Fibroblast of lung (primary cell): ENCODE results near the gene F2RL3. TPM values are rescaled to one million over a fixed set of nuclear protein-coding genes. Genes with fewer than 3 reads are reported as not detected.

Experiments
- DNase-seq, 2 donors: peaks; one replicate each; pipeline versions ENCODE4 v3.0.0 to v3.0.0-alpha.2; 2010; ENCODE audit warnings: low read depth in 2 of 2
- H2AFZ ChIP-seq: 2 replicates; pipeline ENCODE4 v1.5.1; 2012; ENCODE audit warnings: low read length, control low read depth, inconsistent platforms
- H3K27ac ChIP-seq: 2 replicates; pipeline ENCODE4 v1.5.1; 2011; ENCODE audit warnings: low read length, control low read depth; ENCODE audit not compliant: insufficient read depth
- H3K27me3 ChIP-seq: 2 replicates; pipeline ENCODE4 v1.5.1; 2011; ENCODE audit warnings: mild to moderate bottlenecking, low read length; ENCODE audit not compliant: control insufficient read depth, insufficient read depth
- H3K36me3 ChIP-seq: 2 replicates; pipeline ENCODE4 v1.5.1; 2011; ENCODE audit warnings: low read length; ENCODE audit not compliant: control insufficient read depth, insufficient read depth
- H3K4me1 ChIP-seq: 2 replicates; pipeline ENCODE4 v1.5.1; 2011; ENCODE audit warnings: low read length; ENCODE audit not compliant: control insufficient read depth, insufficient read depth; ENCODE audit errors: extremely low read depth
- H3K4me2 ChIP-seq: 2 replicates; pipeline ENCODE4 v1.5.1; 2011; ENCODE audit warnings: low read length, control low read depth; ENCODE audit not compliant: insufficient read depth; ENCODE audit errors: extremely low read depth
- H3K4me3 ChIP-seq, 4 experiments: fragments of 200-600 bp in 1 of 4; sonication (generic) in 1 of 4; replicated peaks in 1 of 4; 2 replicates each; pipeline ENCODE4 v1.5.1; 2011 to 2016; ENCODE audit warnings: low read length in 4 of 4, low read depth in 3 of 4, mild to moderate bottlenecking in 3 of 4, control low read depth in 2 of 4, inconsistent platforms in 1 of 4, mixed read lengths in 1 of 4; ENCODE audit not compliant: insufficient read depth in 1 of 4; ENCODE audit errors: control extremely low read depth in 1 of 4
- H3K79me2 ChIP-seq: 2 replicates; pipeline ENCODE4 v1.5.1; 2012; ENCODE audit warnings: mild to moderate bottlenecking, low read length, inconsistent platforms; ENCODE audit not compliant: control insufficient read depth, insufficient read depth
- H3K9ac ChIP-seq: 2 replicates; pipeline ENCODE4 v1.5.1; 2011; ENCODE audit warnings: mild to moderate bottlenecking, low read length, control low read depth; ENCODE audit not compliant: insufficient read depth
- H3K9me3 ChIP-seq: 2 replicates; pipeline ENCODE4 v1.5.1; 2012; ENCODE audit warnings: low read depth, low read length; ENCODE audit not compliant: control insufficient read depth, insufficient read depth
- H4K20me1 ChIP-seq: 2 replicates; pipeline ENCODE4 v1.5.1; 2011; ENCODE audit warnings: low read length; ENCODE audit not compliant: control insufficient read depth, insufficient read depth; ENCODE audit errors: extremely low read depth
- CTCF ChIP-seq, 2 donors: IDR thresholded peaks in 1 of 2; conservative IDR thresholded peaks in 1 of 2; 1 replicate in 1 of 2; 2 replicates in 1 of 2; pipeline ENCODE4 v1.5.1; 2011 to 2012; ENCODE audit warnings: low read length in 2 of 2, control low read depth in 1 of 2, inconsistent platforms in 1 of 2, low read depth in 1 of 2, mild to moderate bottlenecking in 1 of 2
- EZH2 ChIP-seq: IDR thresholded peaks from 2 replicates; pipeline ENCODE4 v1.5.1; 2012; ENCODE audit warnings: low read length, control low read depth, mild to moderate bottlenecking; ENCODE audit errors: missing control alignments
- polyA plus RNA-seq, 2 donors: library from polyadenylated mRNA; depleted of rRNA in 1 of 2; stranded (reverse) in 1 of 2; unstranded in 1 of 2; fragments of >200 nt; gene quantifications; 2 replicates each; pipeline ENCODE4 v1.2.1, GENCODE V29; 2011 to 2012; ENCODE audit warnings: missing spikeins in 1 of 2
- total RNA-seq: library from RNA; depleted of rRNA; stranded (reverse); fragments of >200 nt; gene quantifications from 2 replicates; pipeline ENCODE4 v1.2.1, GENCODE V29; 2014

F2RL3 gene
- total and polyA plus RNA-seq, 2 donors (not counting 1 experiment from before 2014, with no cell fraction given): under 0.01 to 0.01 TPM

DNA sequence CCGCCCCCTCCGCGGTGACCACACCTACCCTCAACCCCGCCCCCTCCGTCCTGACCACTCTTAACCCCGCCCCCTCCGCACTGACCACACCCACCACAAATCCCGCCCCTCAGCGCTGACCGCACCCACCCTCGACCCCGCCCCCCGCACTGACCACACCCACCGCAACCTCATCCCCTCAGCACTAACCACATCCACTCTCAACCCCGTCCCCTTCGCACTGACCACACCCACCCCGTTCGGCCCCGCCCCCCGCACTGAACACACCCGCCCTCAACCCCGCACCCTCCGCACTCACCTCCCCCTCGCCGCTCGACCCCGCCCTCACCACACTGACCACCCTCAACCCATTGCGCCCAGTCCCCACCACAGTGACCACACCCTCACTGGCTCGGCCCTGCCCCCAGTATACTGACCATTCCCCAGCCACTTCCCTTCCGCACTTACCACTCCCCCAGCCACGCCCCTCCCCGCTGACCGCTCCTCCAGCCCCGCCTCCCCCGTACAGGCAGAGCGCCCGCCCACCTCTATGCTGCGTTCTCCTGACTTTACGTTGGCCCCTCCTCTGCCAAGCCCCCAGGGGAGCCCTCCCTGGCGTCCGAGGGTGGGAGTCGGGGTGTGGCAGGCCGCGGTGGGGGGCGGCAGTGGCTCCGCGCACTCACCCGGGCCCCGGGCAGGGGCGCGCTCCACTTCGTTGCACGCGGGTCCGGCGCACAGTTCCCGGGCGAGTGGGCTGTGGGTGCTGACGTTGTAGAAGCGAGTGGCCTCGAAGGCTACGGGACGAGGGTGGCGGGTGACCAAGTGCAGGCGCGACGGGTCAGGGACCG lies 8.4 kb downstream of the F2RL3 start:
- H3K9ac ChIP-seq: peak overlapping the region; percentile 26
- H3K79me2 ChIP-seq: no peaks in the 10 kb centered on the region
- TF ChIP-seq EZH2 (no peak), CTCF (conservative IDR thresholded peaks at IDR 0.05 in 1 of 2, IDR thresholded peaks at IDR 0.05 in 1 of 2; ENCODE audit: low read depth in 1 of 2, low read length in 2 of 2) (no peak)
- H4K20me1 ChIP-seq: no peaks in the 10 kb centered on the region
- no peaks in the 10 kb centered on the region for H3K4me1 ChIP-seq
- peaks cover 2% of the 10 kb centered on the region for H3K27me3 ChIP-seq
- peak overlapping the region; percentile 41 to 61 (median 48) for H3K4me3 ChIP-seq
- peak overlapping the region; percentile 72 for H3K4me2 ChIP-seq
- DNase-seq: peak; percentile 91 to 96
- H3K27ac ChIP-seq: peak overlapping the region; percentile 13
- no peaks in the 10 kb centered on the region for H3K9me3 ChIP-seq
- H3K36me3 ChIP-seq: no peaks in the 10 kb centered on the region
- peak overlapping the region; percentile 69 for H2AFZ ChIP-seq

DNA sequence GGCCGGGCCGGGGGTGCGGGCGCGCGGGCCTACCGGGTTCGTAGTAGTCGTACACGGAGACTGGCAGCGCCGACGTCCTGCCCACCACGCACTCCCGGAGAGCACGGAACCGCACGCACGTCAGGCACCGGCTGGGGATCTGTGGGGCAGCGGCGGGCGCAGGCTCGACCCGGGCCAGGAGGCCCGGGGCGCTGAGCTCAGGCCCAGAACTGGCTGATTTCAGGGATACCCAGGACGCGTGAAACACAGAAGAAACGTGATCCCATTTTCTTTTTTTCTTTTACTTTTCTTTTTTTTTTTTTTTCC lies 9.0 kb downstream of the F2RL3 start:
- no peaks in the 10 kb centered on the region for H4K20me1 ChIP-seq
- no peaks in the 10 kb centered on the region for H3K79me2 ChIP-seq
- peak in 1 of 2 donors; percentile 27 for DNase-seq
- peaks cover 2% of the 10 kb centered on the region for H3K27me3 ChIP-seq
- peak overlapping the region in 3 of 4 experiments; percentile 41 to 61 (median 55) for H3K4me3 ChIP-seq
- peak overlapping the region; percentile 26 for H3K9ac ChIP-seq
- no peaks in the 10 kb centered on the region for H3K4me1 ChIP-seq
- peak overlapping the region; percentile 72 for H3K4me2 ChIP-seq
- H3K36me3 ChIP-seq: no peaks in the 10 kb centered on the region
- H3K9me3 ChIP-seq: no peaks in the 10 kb centered on the region
- H3K27ac ChIP-seq: no peak overlapping the region
- H2AFZ ChIP-seq: peak overlapping the region; percentile 69
- TF ChIP-seq EZH2 (no peak), CTCF (conservative IDR thresholded peaks at IDR 0.05 in 1 of 2, IDR thresholded peaks at IDR 0.05 in 1 of 2; ENCODE audit: low read depth in 1 of 2, low read length in 2 of 2) (no peak)

DNA sequence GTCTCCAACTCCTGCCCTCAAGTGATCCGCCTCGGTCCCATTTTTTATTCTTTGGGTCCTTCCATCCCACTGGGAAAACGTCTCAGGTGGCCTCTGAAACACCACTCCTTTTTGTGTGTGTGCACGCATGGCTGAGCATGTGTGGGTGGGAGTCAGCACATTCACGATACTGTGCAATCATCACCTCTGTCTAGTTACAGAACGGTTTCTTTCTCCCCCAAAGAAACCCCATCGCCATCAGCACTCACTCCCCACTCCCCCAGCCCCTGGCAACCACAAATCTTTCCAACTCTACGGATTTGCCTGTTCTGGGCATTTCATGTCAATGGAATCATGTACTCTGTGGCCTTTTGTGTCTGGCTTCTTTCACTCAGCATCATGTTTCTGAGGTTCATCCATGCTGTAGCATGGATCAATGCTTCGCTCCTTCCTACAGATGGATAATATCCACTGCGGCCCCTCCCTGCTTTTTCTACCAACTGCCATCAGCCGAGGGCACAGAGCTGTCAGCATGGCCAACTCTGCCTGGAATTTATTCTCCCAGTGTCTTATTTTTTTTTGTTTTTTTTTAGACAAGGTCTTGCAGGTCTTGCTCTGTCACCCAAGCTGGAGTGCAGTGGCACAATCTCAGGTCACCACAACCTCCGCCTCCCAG lies 9.7 kb downstream of the F2RL3 start:
- Histone ChIP-seq H3K79me2 (no peaks in the 10 kb centered on the region), H3K27me3 (peaks cover 2% of the 10 kb centered on the region), H3K4me3 (no peak overlapping the region), H3K9ac (no peak overlapping the region), H4K20me1 (no peaks in the 10 kb centered on the region), H3K4me2 (no peak overlapping the region), H2AFZ (no peak overlapping the region), H3K36me3 (no peaks in the 10 kb centered on the region), H3K27ac (no peak overlapping the region), H3K4me1 (no peaks in the 10 kb centered on the region), H3K9me3 (no peaks in the 10 kb centered on the region)
- no peak for TF ChIP-seq CTCF (conservative IDR thresholded peaks at IDR 0.05 in 1 of 2, IDR thresholded peaks at IDR 0.05 in 1 of 2; ENCODE audit: low read depth in 1 of 2, low read length in 2 of 2)
- TF ChIP-seq EZH2: no peak
- DNase-seq: no peak
